HL-60 (cell line): ENCODE results near the gene ANKRD55.
"Not testable (repeated sequence)": the region's sequence is repeated elsewhere in the genome, so short reads cannot be mapped to it uniquely, and the experiment has no call there.

Experiments
- DNase-seq, 2 experiments: peaks; one replicate each; pipeline ENCODE4 v3.0.0-alpha.2; 2010 to 2020; ENCODE audit warnings: low read depth in 1 of 2, low spot score in 1 of 2
- H3K27ac ChIP-seq: fragments of 250-450 bp; sonication (Bioruptor Pico); replicated peaks from 2 replicates; pipeline ENCODE4 v1.5.1; 2020; ENCODE audit warnings: mild to moderate bottlenecking, moderate library complexity
- H3K27me3 ChIP-seq: fragments of 250-450 bp; sonication (Bioruptor Pico); 2 replicates; pipeline ENCODE4 v1.5.1; 2021; ENCODE audit warnings: mild to moderate bottlenecking, moderate library complexity; ENCODE audit not compliant: insufficient read depth, poor library complexity, severe bottlenecking
- H3K4me3 ChIP-seq: replicated peaks from 2 replicates; pipeline ENCODE4 v1.5.1; 2011; ENCODE audit warnings: mild to moderate bottlenecking, control low read depth, low read length; ENCODE audit not compliant: insufficient read depth
- CTCF ChIP-seq: IDR thresholded peaks from one replicate; pipeline ENCODE4 v1.5.1; 2011; ENCODE audit warnings: low read length, control low read depth, inconsistent platforms; ENCODE audit not compliant: insufficient read depth
- GABPA ChIP-seq: IDR thresholded peaks from 2 replicates; pipeline ENCODE4 v1.6.1; 2012; ENCODE audit warnings: low read depth
- POLR2AphosphoS5 ChIP-seq: IDR thresholded peaks from 2 replicates; pipeline ENCODE4 v1.6.1; 2012; ENCODE audit warnings: low read depth
- SPI1 ChIP-seq: IDR thresholded peaks from 2 replicates; pipeline ENCODE4 v1.6.1; 2012; ENCODE audit warnings: low read depth, mild to moderate bottlenecking, borderline replicate concordance
- TF ChIP-seq, protein P1 (sequence below): IDR thresholded peaks from 2 replicates; pipeline ENCODE4 v1.6.1; 2012; ENCODE audit warnings: low read depth; ENCODE audit not compliant: insufficient replicate concordance

ANKRD55 gene

GRCh38 chr5:56106837-56107236 lies 126.3 kb downstream of the ANKRD55 start:
- TF ChIP-seq POLR2AphosphoS5 = no peak
- TF ChIP-seq CTCF = no peak
- no peak for TF ChIP-seq SPI1
- TF ChIP-seq, protein P1, sequence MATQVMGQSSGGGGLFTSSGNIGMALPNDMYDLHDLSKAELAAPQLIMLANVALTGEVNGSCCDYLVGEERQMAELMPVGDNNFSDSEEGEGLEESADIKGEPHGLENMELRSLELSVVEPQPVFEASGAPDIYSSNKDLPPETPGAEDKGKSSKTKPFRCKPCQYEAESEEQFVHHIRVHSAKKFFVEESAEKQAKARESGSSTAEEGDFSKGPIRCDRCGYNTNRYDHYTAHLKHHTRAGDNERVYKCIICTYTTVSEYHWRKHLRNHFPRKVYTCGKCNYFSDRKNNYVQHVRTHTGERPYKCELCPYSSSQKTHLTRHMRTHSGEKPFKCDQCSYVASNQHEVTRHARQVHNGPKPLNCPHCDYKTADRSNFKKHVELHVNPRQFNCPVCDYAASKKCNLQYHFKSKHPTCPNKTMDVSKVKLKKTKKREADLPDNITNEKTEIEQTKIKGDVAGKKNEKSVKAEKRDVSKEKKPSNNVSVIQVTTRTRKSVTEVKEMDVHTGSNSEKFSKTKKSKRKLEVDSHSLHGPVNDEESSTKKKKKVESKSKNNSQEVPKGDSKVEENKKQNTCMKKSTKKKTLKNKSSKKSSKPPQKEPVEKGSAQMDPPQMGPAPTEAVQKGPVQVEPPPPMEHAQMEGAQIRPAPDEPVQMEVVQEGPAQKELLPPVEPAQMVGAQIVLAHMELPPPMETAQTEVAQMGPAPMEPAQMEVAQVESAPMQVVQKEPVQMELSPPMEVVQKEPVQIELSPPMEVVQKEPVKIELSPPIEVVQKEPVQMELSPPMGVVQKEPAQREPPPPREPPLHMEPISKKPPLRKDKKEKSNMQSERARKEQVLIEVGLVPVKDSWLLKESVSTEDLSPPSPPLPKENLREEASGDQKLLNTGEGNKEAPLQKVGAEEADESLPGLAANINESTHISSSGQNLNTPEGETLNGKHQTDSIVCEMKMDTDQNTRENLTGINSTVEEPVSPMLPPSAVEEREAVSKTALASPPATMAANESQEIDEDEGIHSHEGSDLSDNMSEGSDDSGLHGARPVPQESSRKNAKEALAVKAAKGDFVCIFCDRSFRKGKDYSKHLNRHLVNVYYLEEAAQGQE = no peak
- H3K27me3 ChIP-seq = no peaks in the 10 kb centered on the region
- H3K4me3 ChIP-seq = no peak overlapping the region
- no peak for DNase-seq
- no peak overlapping the region for H3K27ac ChIP-seq

GRCh38 chr5:56105511-56106291 lies 127.4 kb downstream of the ANKRD55 start:
- DNase-seq = no peak
- Histone ChIP-seq H3K27me3 (no peaks in the 10 kb centered on the region), H3K27ac (no peak overlapping the region), H3K4me3 (no peak overlapping the region)
- TF ChIP-seq SPI1 = no peak
- TF ChIP-seq POLR2AphosphoS5 = no peak
- TF ChIP-seq GABPA = no peak
- TF ChIP-seq CTCF = no peak

DNA sequence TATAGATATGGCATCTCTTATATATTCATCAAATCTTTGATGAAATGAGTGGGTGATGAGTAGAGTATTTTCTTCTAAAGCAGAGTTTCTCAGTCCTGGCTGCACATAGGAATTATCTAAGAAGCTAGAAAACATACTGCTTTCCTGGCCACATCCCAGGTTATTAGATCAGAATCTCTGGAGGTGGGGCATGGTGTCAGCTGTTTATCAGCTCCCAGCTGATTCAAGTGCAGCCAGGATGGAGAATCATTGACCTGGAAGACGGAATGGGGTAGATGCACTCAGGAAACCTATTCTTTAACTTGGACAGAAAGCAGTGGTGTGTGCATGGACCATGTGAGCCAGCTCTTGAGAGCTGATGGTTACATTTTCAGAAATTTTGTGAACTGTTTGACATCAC lies 130.2 kb downstream of the ANKRD55 start:
- Histone ChIP-seq H3K27me3 (no peaks in the 10 kb centered on the region), H3K4me3 (no peak overlapping the region), H3K27ac (no peak overlapping the region)
- DNase-seq = no peak
- no peak for TF ChIP-seq GABPA

- DNase-seq, H3K27ac ChIP-seq, H3K4me3 ChIP-seq, H3K27me3 ChIP-seq: not testable (repeated sequence)
These were observed 130.9 kb downstream of the ANKRD55 start for GRCh38 chr5:56102207-56102606.

DNA sequence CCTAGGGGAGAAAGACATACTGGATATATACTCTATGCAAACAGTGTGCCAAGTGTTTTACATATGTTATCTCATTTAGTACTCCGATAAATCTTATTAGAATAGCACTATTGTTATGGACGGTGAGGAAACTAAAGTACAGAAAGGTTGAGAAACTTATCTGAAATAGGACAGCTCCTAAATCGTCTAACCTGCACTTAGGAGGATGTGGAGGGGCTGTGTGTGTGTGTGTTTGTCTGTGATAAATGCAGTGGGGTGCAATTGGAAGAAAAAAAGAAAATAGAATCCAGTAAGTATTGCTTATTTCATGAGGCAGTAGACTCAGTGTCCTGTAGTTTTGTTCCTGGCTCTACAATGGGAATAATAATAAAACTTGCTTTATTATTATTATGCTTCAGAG lies 131.9 kb downstream of the ANKRD55 start:
- H3K27ac ChIP-seq = no peak overlapping the region
- no peak overlapping the region for H3K4me3 ChIP-seq
- DNase-seq = no peak
- no peaks in the 10 kb centered on the region for H3K27me3 ChIP-seq
- TF ChIP-seq POLR2AphosphoS5 = no peak
- no peak for TF ChIP-seq SPI1
- no peak for TF ChIP-seq CTCF
- TF ChIP-seq, protein P1 = no peak
